ENCODE results near the gene SYNE2. TPM values are rescaled to one million over a fixed set of nuclear protein-coding genes. Genes with fewer than 3 reads are reported as not detected.

The SYNE2 gene
- total and polyA plus RNA-seq, 2 of the 8 experiments (the other 6 are each of a cell fraction or from before 2014, with no cell fraction given) = 32.6 to 46.1 TPM

- H3K27me3 ChIP-seq (replicated peaks in 1 of 4; ENCODE audit: control insufficient read depth in 3 of 4, extremely low read depth in 1 of 4, insufficient read depth in 3 of 4, low read length in 3 of 4) = no peaks in the 10 kb centered on the region
- no peak overlapping the region for H2BK20ac ChIP-seq (ENCODE audit: low read length)
- no peak overlapping the region for H4K8ac ChIP-seq (ENCODE audit: extremely low read depth, insufficient read depth, low read length)
- H3K27ac ChIP-seq (ENCODE audit: low read depth, low read length) = peak overlapping the region; percentile 33; the same call in 1 of the 2 replicates
- no peak overlapping the region for H2AK5ac ChIP-seq (ENCODE audit: low read depth, low read length)
- no peak overlapping the region for H3K14ac ChIP-seq (ENCODE audit: insufficient read length)
- no peak overlapping the region for H2AFZ ChIP-seq (ENCODE audit: low read length)
- no peaks in the 10 kb centered on the region for H3K36me3 ChIP-seq (ENCODE audit: control insufficient read depth in 2 of 4, insufficient read depth in 4 of 4, low read length in 3 of 4)
- WGBS, 2 experiments (ENCODE audit: extremely low coverage in 1 of 2, insufficient coverage in 1 of 2, insufficient read length in 1 of 2, insufficient replicate concordance in 2 of 2, low coverage in 1 of 2, low lambda C conversion rate in 2 of 2, missing lambda C conversion rate in 1 of 2) = 77% methylated on average over 2 of the region's 2 CpGs; no CpG with 5 or more reads in 1 of the 2 experiments
- no peak overlapping the region for H3K18ac ChIP-seq (ENCODE audit: extremely low read depth, low read length)
- DNase-seq (ENCODE audit: low read depth in 1 of 2, low spot score in 2 of 2) = no peak
- H4K5ac ChIP-seq (ENCODE audit: insufficient read length, low read depth, low read length) = peak overlapping the region; percentile 7
- H2BK120ac ChIP-seq (replicated peaks; ENCODE audit: low read depth, low read length) = peak overlapping the region; percentile 28
- H3K9ac ChIP-seq (replicated peaks in 1 of 4; ENCODE audit: extremely low read depth in 1 of 4, low read depth in 3 of 4, low read length in 3 of 4) = no peak overlapping the region
- no peak overlapping the region; the same call in 1 of the 2 replicates for H2BK12ac ChIP-seq (ENCODE audit: low read depth, low read length)
- POLR2A ChIA-PET (ENCODE audit: partially characterized antibody) = interaction anchor here (1.0 to 2.1 kb wide), 4 partner anchors 10 to 40 kb away, joined by 4 to 8 read pairs (median 4); partner anchors contain the start of gene SYNE2
- H4K20me1 ChIP-seq (replicated peaks in 1 of 2; ENCODE audit: control insufficient read depth in 1 of 2, insufficient read depth in 2 of 2, low read length in 2 of 2) = no peaks in the 10 kb centered on the region
- CTCF ChIA-PET (ENCODE audit: partially characterized antibody) = interaction anchor here (0.6 to 1.7 kb wide), 2 partner anchors 8 to 10 kb away, joined by 3 to 5 read pairs; no protein-coding TSS in a partner anchor
- H3K4me3 ChIP-seq (ENCODE audit: extremely low read depth in 1 of 4, insufficient read depth in 2 of 4, low read depth in 3 of 4, low read length in 4 of 4) = peak overlapping the region in 1 of 4 experiments; percentile 51; a peak in 1 of 8 replicates
- no peak for FAIRE-seq
- no peak overlapping the region for H3K23ac ChIP-seq (ENCODE audit: insufficient read length)
- H3K4me1 ChIP-seq (replicated peaks in 1 of 4; ENCODE audit: control insufficient read depth in 3 of 4, insufficient read depth in 4 of 4, low read length in 3 of 4) = peaks cover 7 to 17% (median 13%) of the 10 kb centered on the region in 4 experiments; a peak in 5 of 7 replicates
- no peak overlapping the region for H3K56ac ChIP-seq (replicated peaks; ENCODE audit: insufficient read length, low read depth, low read length)
- no peak for TF ChIP-seq TBP (IDR thresholded peaks at IDR 0.05; ENCODE audit: low read depth, low read length)
- TF ChIP-seq ZNF274 (IDR thresholded peaks at IDR 0.05; ENCODE audit: borderline replicate concordance, extremely low read depth, low read length) = no peak
- no peak for TF ChIP-seq HDAC2 (IDR thresholded peaks at IDR 0.05; ENCODE audit: borderline replicate concordance in 1 of 2, low read depth in 2 of 2, low read length in 2 of 2)
- no peak overlapping the region for H2BK15ac ChIP-seq (ENCODE audit: low read length)
- H3K79me2 ChIP-seq (ENCODE audit: control insufficient read depth in 1 of 2, insufficient read depth in 2 of 2, low read length in 2 of 2) = peaks cover 0 to 34% of the 10 kb centered on the region in 2 experiments; a peak in 3 of 4 replicates
- H3K4ac ChIP-seq (replicated peaks; ENCODE audit: insufficient read length, low read depth, low read length) = no peak overlapping the region
- H3K79me1 ChIP-seq (ENCODE audit: low read depth, low read length) = peaks cover 2% of the 10 kb centered on the region; the same call in 1 of the 2 replicates
- peaks cover 2% of the 10 kb centered on the region; the same call in 1 of the 2 replicates for H3K23me2 ChIP-seq (ENCODE audit: low read depth, low read length)
- H3K4me2 ChIP-seq (ENCODE audit: insufficient read depth in 1 of 2, low read depth in 2 of 2, low read length in 2 of 2) = peak overlapping the region in 1 of 2 experiments; percentile 66; a peak in 1 of 4 replicates
- no peaks in the 10 kb centered on the region for H3K9me3 ChIP-seq (ENCODE audit: insufficient read depth in 2 of 2, low read depth in 1 of 2, low read length in 1 of 2)
- peak overlapping the region; percentile 83; the same call in 1 of the 2 replicates for H2BK5ac ChIP-seq (ENCODE audit: low read depth, low read length)
- peak overlapping the region; percentile 71 for H4K91ac ChIP-seq (replicated peaks; ENCODE audit: insufficient read length, low read length)
Measured at GRCh38 chr14:63892265-63892664, 39.5 kb downstream of the SYNE2 start.

Data from H1 (cell line).